Measurements from ENCODE around the gene RAB14. TPM values are rescaled to one million over a fixed set of nuclear protein-coding genes. Genes with fewer than 3 reads are reported as not detected.

The RAB14 gene
- total and polyA plus RNA-seq, 10 of the 15 experiments (the other 5 are each of a cell fraction or from before 2014, with no cell fraction given): 16.7 to 59.9 (median 25.4) TPM

DNA sequence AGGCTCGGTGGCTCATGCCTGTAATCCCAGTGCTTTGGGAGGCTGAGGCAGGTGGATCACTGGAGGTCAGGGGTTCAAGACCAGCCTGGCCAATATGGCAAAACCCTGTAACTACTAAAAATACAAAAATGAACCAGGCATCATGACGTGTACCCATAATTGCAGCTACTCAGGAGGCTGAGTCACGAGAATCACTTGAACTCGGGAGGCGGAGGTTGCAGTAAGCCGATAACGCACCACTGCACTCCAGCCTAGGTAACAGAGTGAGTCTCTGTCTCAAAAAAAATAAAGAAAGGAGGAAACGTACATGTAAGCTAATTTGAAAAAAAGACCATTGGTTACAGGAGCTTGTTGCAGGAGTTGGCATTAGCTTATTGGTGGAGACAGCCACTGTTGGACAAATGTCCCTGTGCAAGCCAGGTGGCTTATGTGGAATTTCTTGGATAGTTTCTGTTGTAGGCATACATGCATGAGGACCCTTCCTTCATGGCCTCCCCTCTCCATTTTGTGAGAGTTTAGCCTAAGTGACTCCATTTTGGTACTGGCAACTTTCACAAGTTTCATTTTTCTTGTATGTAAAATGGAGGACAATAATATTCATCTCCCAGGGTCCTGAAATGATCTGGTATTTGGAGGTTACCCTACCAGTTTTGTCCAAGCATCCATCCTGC is 16.8 kb upstream of the RAB14 start (continued):
- TF ChIP-seq, protein P1, sequence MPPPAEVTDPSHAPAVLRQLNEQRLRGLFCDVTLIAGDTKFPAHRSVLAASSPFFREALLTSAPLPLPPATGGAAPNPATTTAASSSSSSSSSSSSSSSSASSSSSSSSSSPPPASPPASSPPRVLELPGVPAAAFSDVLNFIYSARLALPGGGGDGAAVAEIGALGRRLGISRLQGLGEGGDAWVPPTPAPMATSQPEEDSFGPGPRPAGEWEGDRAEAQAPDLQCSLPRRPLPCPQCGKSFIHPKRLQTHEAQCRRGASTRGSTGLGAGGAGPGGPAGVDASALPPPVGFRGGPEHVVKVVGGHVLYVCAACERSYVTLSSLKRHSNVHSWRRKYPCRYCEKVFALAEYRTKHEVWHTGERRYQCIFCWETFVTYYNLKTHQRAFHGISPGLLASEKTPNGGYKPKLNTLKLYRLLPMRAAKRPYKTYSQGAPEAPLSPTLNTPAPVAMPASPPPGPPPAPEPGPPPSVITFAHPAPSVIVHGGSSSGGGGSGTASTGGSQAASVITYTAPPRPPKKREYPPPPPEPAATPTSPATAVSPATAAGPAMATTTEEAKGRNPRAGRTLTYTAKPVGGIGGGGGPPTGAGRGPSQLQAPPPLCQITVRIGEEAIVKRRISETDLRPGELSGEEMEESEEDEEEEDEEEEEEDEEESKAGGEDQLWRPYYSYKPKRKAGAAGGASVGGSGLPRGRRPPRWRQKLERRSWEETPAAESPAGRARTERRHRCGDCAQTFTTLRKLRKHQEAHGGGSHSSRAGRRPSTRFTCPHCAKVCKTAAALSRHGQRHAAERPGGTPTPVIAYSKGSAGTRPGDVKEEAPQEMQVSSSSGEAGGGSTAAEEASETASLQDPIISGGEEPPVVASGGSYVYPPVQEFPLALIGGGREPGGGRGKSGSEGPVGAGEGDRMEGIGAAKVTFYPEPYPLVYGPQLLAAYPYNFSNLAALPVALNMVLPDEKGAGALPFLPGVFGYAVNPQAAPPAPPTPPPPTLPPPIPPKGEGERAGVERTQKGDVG (CRISPR knock-in tag; IDR thresholded peaks at IDR 0.05): peak; percentile 82
- TF ChIP-seq SIN3A (IDR thresholded peaks at IDR 0.05; ENCODE audit: low read depth, low read length) (no peak), MXI1 (IDR thresholded peaks at IDR 0.05; ENCODE audit: low read depth, low read length) (no peak), SREBF1 (IDR thresholded peaks at IDR 0.05; ENCODE audit: low read length) (no peak), CBX5 (IDR thresholded peaks at IDR 0.05; ENCODE audit: low read depth) (no peak), IKZF2 (IDR thresholded peaks at IDR 0.05) (0 out of 4 replicates have a peak, but pooled peaks of 1 of the 2 experiments have one; percentile 14)
- TF ChIP-seq, protein P2, sequence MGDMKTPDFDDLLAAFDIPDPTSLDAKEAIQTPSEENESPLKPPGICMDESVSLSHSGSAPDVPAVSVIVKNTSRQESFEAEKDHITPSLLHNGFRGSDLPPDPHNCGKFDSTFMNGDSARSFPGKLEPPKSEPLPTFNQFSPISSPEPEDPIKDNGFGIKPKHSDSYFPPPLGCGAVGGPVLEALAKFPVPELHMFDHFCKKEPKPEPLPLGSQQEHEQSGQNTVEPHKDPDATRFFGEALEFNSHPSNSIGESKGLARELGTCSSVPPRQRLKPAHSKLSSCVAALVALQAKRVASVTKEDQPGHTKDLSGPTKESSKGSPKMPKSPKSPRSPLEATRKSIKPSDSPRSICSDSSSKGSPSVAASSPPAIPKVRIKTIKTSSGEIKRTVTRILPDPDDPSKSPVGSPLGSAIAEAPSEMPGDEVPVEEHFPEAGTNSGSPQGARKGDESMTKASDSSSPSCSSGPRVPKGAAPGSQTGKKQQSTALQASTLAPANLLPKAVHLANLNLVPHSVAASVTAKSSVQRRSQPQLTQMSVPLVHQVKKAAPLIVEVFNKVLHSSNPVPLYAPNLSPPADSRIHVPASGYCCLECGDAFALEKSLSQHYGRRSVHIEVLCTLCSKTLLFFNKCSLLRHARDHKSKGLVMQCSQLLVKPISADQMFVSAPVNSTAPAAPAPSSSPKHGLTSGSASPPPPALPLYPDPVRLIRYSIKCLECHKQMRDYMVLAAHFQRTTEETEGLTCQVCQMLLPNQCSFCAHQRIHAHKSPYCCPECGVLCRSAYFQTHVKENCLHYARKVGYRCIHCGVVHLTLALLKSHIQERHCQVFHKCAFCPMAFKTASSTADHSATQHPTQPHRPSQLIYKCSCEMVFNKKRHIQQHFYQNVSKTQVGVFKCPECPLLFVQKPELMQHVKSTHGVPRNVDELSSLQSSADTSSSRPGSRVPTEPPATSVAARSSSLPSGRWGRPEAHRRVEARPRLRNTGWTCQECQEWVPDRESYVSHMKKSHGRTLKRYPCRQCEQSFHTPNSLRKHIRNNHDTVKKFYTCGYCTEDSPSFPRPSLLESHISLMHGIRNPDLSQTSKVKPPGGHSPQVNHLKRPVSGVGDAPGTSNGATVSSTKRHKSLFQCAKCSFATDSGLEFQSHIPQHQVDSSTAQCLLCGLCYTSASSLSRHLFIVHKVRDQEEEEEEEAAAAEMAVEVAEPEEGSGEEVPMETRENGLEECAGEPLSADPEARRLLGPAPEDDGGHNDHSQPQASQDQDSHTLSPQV (IDR thresholded peaks at IDR 0.05): peak; percentile 94; the same call in 1 of the 2 replicates
